Measurements from ENCODE around the gene HEY2. TPM values are rescaled to one million over a fixed set of nuclear protein-coding genes. Genes with fewer than 3 reads are reported as not detected.

Gene HEY2
- total RNA-seq, 1 donor from 2014 or later = 0.98 TPM

GRCh38 chr6:125753218-125753936 is 3.9 kb downstream of the HEY2 start:
- Histone ChIP-seq H3K9me3 (no peaks in the 10 kb centered on the region), H3K27ac (no peak overlapping the region), H3K4me1 (peaks cover 17% of the 10 kb centered on the region), H3K36me3 (no peaks in the 10 kb centered on the region), H3K4me3 (peak overlapping the region in 1 of 2 donors; percentile 64), H3K27me3 (no peaks in the 10 kb centered on the region)
- intact Hi-C loops (cut with DNase I) = no loop called here
- no peak for DNase-seq (ENCODE audit: extremely low spot score in 2 of 2)
- TF ChIP-seq POLR2A (IDR thresholded peaks at IDR 0.05) = no peak
- TF ChIP-seq POLR2AphosphoS5 (IDR thresholded peaks at IDR 0.05; ENCODE audit: insufficient read depth in 1 of 2, low read depth in 1 of 2) = no peak
- peak in 2 of 3 experiments; percentile 24 for TF ChIP-seq CTCF (IDR thresholded peaks at IDR 0.05)

GRCh38 chr6:125753937-125754259 is 4.5 kb downstream of the HEY2 start:
- H3K36me3 ChIP-seq = no peaks in the 10 kb centered on the region
- no peak overlapping the region for H3K27ac ChIP-seq
- intact Hi-C loops (cut with DNase I) = no loop called here
- H3K4me1 ChIP-seq = peaks cover 12% of the 10 kb centered on the region
- DNase-seq (ENCODE audit: extremely low spot score in 2 of 2) = no peak
- no peaks in the 10 kb centered on the region for H3K27me3 ChIP-seq
- H3K4me3 ChIP-seq = no peak overlapping the region
- TF ChIP-seq CTCF (IDR thresholded peaks at IDR 0.05) = peak in 1 of 3 experiments; percentile 3
- TF ChIP-seq POLR2A (IDR thresholded peaks at IDR 0.05) = no peak
- no peak for TF ChIP-seq POLR2AphosphoS5 (IDR thresholded peaks at IDR 0.05; ENCODE audit: insufficient read depth in 1 of 2, low read depth in 1 of 2)
- no peaks in the 10 kb centered on the region for H3K9me3 ChIP-seq

GRCh38 chr6:125754566-125754965 is 5.1 kb downstream of the HEY2 start:
- H3K4me3 ChIP-seq = no peak overlapping the region
- intact Hi-C loops (cut with DNase I) = no loop called here
- no peak overlapping the region for H3K27ac ChIP-seq
- no peaks in the 10 kb centered on the region for H3K27me3 ChIP-seq
- H3K4me1 ChIP-seq = peaks cover 10% of the 10 kb centered on the region
- DNase-seq (ENCODE audit: extremely low spot score in 2 of 2) = no peak
- H3K36me3 ChIP-seq = no peaks in the 10 kb centered on the region
- no peaks in the 10 kb centered on the region for H3K9me3 ChIP-seq
- TF ChIP-seq CTCF (IDR thresholded peaks at IDR 0.05) (no peak), POLR2A (IDR thresholded peaks at IDR 0.05) (no peak), POLR2AphosphoS5 (IDR thresholded peaks at IDR 0.05; ENCODE audit: insufficient read depth in 1 of 2, low read depth in 1 of 2) (no peak)

- no peaks in the 10 kb centered on the region for H3K9me3 ChIP-seq
- H3K27me3 ChIP-seq = no peaks in the 10 kb centered on the region
- H3K36me3 ChIP-seq = no peaks in the 10 kb centered on the region
- no peaks in the 10 kb centered on the region for H3K4me1 ChIP-seq
- DNase-seq (ENCODE audit: extremely low spot score in 2 of 2) = no peak
- H3K27ac ChIP-seq = no peak overlapping the region
- no peak overlapping the region for H3K4me3 ChIP-seq
- TF ChIP-seq CTCF (IDR thresholded peaks at IDR 0.05) (no peak), POLR2A (IDR thresholded peaks at IDR 0.05) (no peak), POLR2AphosphoS5 (IDR thresholded peaks at IDR 0.05; ENCODE audit: insufficient read depth in 1 of 2, low read depth in 1 of 2) (no peak)
- intact Hi-C loops (cut with DNase I) = loop anchor here (5.0 kb wide), 1 partner anchor 447 kb away; no protein-coding TSS in a partner anchor
Measured at GRCh38 chr6:125759184-125759902, 9.9 kb downstream of the HEY2 start.
